ENCODE results near the gene CCNDBP1. TPM values are rescaled to one million over a fixed set of nuclear protein-coding genes. Genes with fewer than 3 reads are reported as not detected.
A peak's percentile ranks its signal among the peaks of the same experiment; 100 is the strongest.
"Not testable (repeated sequence)": the region's sequence is repeated elsewhere in the genome, so short reads cannot be mapped to it uniquely, and the experiment has no call there.

CCNDBP1 gene
- total RNA-seq, 6 experiments from 2014 or later: 20.2 to 30.5 (median 22.9) TPM

GRCh38 chr15:43190178-43190577 lies 5.0 kb downstream of the CCNDBP1 start:
- intact Hi-C loops (cut with DNase I): no loop called here
- H3K9me3 ChIP-seq: no peaks in the 10 kb centered on the region
- DNase-seq (peak; percentile 61 to 75 (median 67)), ATAC-seq (peak in 3 of 4 donors; percentile 19 to 46 (median 25))
- no peak overlapping the region for H3K27ac ChIP-seq
- peaks cover 0 to 7% (median 3%) of the 10 kb centered on the region in 4 donors for H3K4me1 ChIP-seq
- peaks cover 5 to 57% (median 24%) of the 10 kb centered on the region in 4 donors for H3K36me3 ChIP-seq
- WGBS (ENCODE audit: insufficient coverage, low coverage, low lambda C conversion rate, missing lambda C conversion rate): 38% methylated on average over 1 of the region's 1 CpG
- no peak overlapping the region for H3K4me3 ChIP-seq
- no peaks in the 10 kb centered on the region for H3K27me3 ChIP-seq
- TF ChIP-seq, protein P1, sequence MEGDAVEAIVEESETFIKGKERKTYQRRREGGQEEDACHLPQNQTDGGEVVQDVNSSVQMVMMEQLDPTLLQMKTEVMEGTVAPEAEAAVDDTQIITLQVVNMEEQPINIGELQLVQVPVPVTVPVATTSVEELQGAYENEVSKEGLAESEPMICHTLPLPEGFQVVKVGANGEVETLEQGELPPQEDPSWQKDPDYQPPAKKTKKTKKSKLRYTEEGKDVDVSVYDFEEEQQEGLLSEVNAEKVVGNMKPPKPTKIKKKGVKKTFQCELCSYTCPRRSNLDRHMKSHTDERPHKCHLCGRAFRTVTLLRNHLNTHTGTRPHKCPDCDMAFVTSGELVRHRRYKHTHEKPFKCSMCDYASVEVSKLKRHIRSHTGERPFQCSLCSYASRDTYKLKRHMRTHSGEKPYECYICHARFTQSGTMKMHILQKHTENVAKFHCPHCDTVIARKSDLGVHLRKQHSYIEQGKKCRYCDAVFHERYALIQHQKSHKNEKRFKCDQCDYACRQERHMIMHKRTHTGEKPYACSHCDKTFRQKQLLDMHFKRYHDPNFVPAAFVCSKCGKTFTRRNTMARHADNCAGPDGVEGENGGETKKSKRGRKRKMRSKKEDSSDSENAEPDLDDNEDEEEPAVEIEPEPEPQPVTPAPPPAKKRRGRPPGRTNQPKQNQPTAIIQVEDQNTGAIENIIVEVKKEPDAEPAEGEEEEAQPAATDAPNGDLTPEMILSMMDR (IDR thresholded peaks at IDR 0.05): no peak
- no peak for TF ChIP-seq POLR2A (IDR thresholded peaks at IDR 0.05)

GRCh38 chr15:43193710-43194109 lies 8.5 kb downstream of the CCNDBP1 start:
- no peak overlapping the region for H3K27ac ChIP-seq
- DNase-seq (no peak), ATAC-seq (no peak)
- peaks cover 5 to 73% (median 24%) of the 10 kb centered on the region in 4 donors for H3K36me3 ChIP-seq
- H3K4me3 ChIP-seq: no peak overlapping the region
- 100% methylated on average over 2 of the region's 2 CpGs for whole genome bisulfite sequencing (ENCODE audit: insufficient coverage, low coverage, low lambda C conversion rate, missing lambda C conversion rate)
- no peaks in the 10 kb centered on the region for H3K4me1 ChIP-seq
- intact Hi-C loops (cut with DNase I): no loop called here
- TF ChIP-seq, protein P1 (IDR thresholded peaks at IDR 0.05): no peak
- no peak for TF ChIP-seq POLR2A (IDR thresholded peaks at IDR 0.05)
- no peaks in the 10 kb centered on the region for H3K9me3 ChIP-seq
- no peaks in the 10 kb centered on the region for H3K27me3 ChIP-seq

GRCh38 chr15:43194795-43195194 lies 9.6 kb downstream of the CCNDBP1 start:
- ATAC-seq (no peak), DNase-seq (no peak)
- 86% methylated on average over 2 of the region's 2 CpGs for WGBS (ENCODE audit: insufficient coverage, low coverage, low lambda C conversion rate, missing lambda C conversion rate)
- no peaks in the 10 kb centered on the region for H3K9me3 ChIP-seq
- H3K4me1 ChIP-seq: no peaks in the 10 kb centered on the region
- H3K27ac ChIP-seq: no peak overlapping the region
- TF ChIP-seq, protein P1 (IDR thresholded peaks at IDR 0.05): no peak
- TF ChIP-seq POLR2A (IDR thresholded peaks at IDR 0.05): no peak
- intact Hi-C loops (cut with DNase I): no loop called here
- no peaks in the 10 kb centered on the region for H3K27me3 ChIP-seq
- H3K4me3 ChIP-seq: no peak overlapping the region
- peaks cover 5 to 70% (median 24%) of the 10 kb centered on the region in 4 donors for H3K36me3 ChIP-seq

DNA sequence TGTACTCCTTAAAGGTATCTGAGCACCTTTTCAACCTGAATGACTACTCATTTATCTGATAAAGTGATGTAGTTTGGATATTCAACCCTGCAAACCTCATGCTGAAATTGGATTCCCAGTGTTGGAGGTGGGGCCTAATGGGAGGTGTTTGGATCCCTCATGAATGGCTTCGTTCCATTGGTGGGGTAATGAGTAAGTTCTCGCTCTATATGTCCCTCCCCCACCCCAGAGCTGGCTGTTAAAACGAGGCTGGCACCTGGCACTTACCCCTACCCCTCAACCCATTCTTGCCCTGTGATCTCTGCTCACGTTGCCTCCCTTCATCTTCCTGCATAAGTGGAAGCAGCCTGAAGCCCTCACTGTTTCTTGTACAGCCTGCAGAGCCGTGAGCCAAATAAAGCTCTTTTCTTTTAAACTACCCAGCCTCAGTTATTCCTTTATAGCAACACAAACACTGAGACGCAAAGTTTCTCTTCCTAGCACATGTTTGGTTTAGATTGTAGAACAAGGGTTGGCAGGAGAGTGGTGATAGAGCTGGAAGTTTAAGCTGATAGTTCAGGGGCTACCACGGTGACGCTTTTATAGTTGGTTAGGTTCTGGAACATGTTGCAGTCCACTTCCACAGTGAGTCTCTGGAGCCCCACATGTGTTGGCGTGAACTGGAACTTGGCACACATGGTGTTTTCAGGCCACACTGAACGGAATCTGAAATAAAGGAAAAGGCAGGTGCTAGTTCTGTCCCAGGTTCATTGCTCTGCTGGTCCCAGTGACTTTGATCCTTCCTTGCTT lies 11.8 kb downstream of the CCNDBP1 start:
- DNase-seq (no peak), ATAC-seq (no peak)
- Histone ChIP-seq H3K36me3 (peaks cover 0 to 48% (median 15%) of the 10 kb centered on the region in 4 donors), H3K9me3 (no peaks in the 10 kb centered on the region), H3K27ac (no peak overlapping the region), H3K27me3 (no peaks in the 10 kb centered on the region), H3K4me1 (no peaks in the 10 kb centered on the region), H3K4me3 (no peak overlapping the region)
- 95% methylated on average over 9 of the region's 10 CpGs for WGBS (ENCODE audit: insufficient coverage, low coverage, low lambda C conversion rate, missing lambda C conversion rate)
- intact Hi-C loops (cut with DNase I): no loop called here
- TF ChIP-seq POLR2A (IDR thresholded peaks at IDR 0.05): no peak
- TF ChIP-seq, protein P1 (IDR thresholded peaks at IDR 0.05): no peak

DNA sequence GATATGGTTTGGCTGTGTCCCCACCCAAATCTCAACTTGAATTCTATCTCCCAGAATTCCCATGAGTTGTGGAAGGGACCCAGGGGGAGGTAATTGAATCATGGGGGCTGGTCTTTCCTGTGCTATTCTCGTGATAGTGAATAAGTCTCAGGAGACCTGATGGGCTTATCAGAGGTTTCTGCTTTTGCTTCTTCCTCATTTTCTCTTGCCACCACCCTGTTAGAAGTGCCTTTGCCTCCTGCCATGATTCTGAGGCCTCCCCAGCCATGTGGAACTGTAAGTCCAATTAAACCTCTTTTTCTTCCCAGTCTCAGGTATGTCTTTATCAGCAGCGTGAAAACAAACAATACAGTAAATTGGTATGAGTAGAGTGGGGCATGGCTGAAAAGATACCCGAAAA lies 12.6 kb downstream of the CCNDBP1 start:
- WGBS (ENCODE audit: insufficient coverage, low coverage, low lambda C conversion rate, missing lambda C conversion rate): 90% methylated on average over 3 of the region's 3 CpGs
- H3K27ac ChIP-seq; H3K9me3 ChIP-seq; H3K4me1 ChIP-seq; intact Hi-C loops (cut with DNase I); ATAC-seq; H3K27me3 ChIP-seq; DNase-seq; H3K4me3 ChIP-seq: not testable (repeated sequence)
- peaks cover 0 to 40% (median 10%) of the 10 kb centered on the region in 4 donors for H3K36me3 ChIP-seq

DNA sequence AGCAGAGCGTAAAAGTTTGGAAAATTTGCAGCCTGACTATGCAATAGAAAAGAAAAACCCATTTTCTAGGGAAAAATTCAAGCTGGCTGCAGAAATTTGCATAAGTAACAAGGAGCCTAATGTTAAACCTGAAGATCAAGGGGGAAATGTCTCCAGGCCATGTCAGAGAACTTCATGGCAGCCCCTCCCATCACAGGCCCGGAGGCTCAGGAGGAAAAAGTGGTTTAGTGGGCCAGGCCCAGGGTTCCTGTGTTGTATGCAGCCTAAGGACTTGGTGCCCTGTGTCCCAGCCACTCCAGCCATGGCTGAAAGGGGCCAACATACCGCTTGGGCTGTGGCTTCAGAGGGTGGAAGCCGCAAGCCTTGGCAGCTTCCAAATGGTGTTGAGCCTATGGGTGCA lies 13.4 kb downstream of the CCNDBP1 start:
- DNase-seq; intact Hi-C loops (cut with DNase I); H3K4me3 ChIP-seq; H3K27me3 ChIP-seq; ATAC-seq; H3K9me3 ChIP-seq; H3K27ac ChIP-seq; H3K4me1 ChIP-seq: not testable (repeated sequence)
- peaks cover 0 to 32% (median 5%) of the 10 kb centered on the region in 4 donors for H3K36me3 ChIP-seq
- WGBS (ENCODE audit: insufficient coverage, low coverage, low lambda C conversion rate, missing lambda C conversion rate): 96% methylated on average over 3 of the region's 4 CpGs
